OCI-LY7 (cell line): ENCODE results near the gene TMC5. TPM values are rescaled to one million over a fixed set of nuclear protein-coding genes. Genes with fewer than 3 reads are reported as not detected.

Source experiments
- BruUV-seq: library from RNA; stranded (reverse); fragments of 400-500 nt; replicated peaks from 2 replicates; lab custom pipeline; 2021; lab: Mats Ljungman, UMichigan
- CTCF ChIA-PET: fragments of 300-600 bp; sonication (Branson Sonifier 250); formaldehyde crosslinking; loops from one replicate; lab custom pipeline; 2022; ENCODE audit warnings: antibody characterized with exemption; ENCODE audit not compliant: unreplicated experiment; lab: Charles Lee
- POLR2A ChIA-PET: fragments of 300-600 bp; sonication (Branson Sonifier 250); formaldehyde crosslinking; loops from one replicate; lab custom pipeline; 2022; ENCODE audit warnings: antibody characterized with exemption; lab: Charles Lee
- DNase-seq: peaks from one replicate; pipeline ENCODE4 v3.0.0-alpha.2; 2015; ENCODE audit warnings: low spot score
- H2AFZ ChIP-seq: fragments of 200-600 bp; sonication (generic), shearing (Covaris generic); 2 replicates; pipeline ENCODE4 v1.6.1; 2014; ENCODE audit warnings: mild to moderate bottlenecking, antibody characterized with exemption, low read length, moderate library complexity
- H3K27ac ChIP-seq: fragments of 200-600 bp; sonication (generic); 2 replicates; pipeline ENCODE4 v1.5.1; 2014; ENCODE audit warnings: mixed run types, low read depth, mild to moderate bottlenecking, moderate library complexity, low read length, inconsistent platforms; ENCODE audit not compliant: poor library complexity, severe bottlenecking
- H3K36me3 ChIP-seq: fragments of 200-600 bp; sonication (generic); 2 replicates; pipeline ENCODE4 v1.6.1; 2014; ENCODE audit warnings: mild to moderate bottlenecking, antibody characterized with exemption, low read length, moderate library complexity, mixed read lengths; ENCODE audit not compliant: insufficient read depth
- H3K4me1 ChIP-seq: fragments of 200-600 bp; sonication (generic); 2 replicates; pipeline ENCODE4 v1.5.1; 2014; ENCODE audit warnings: mild to moderate bottlenecking, low read length; ENCODE audit not compliant: insufficient read depth, poor library complexity, severe bottlenecking
- H3K4me2 ChIP-seq: fragments of 200-600 bp; sonication (generic); 2 replicates; pipeline ENCODE4 v1.6.1; 2014; ENCODE audit warnings: mild to moderate bottlenecking, low read length
- H3K4me3 ChIP-seq: fragments of 200-600 bp; sonication (generic); 2 replicates; pipeline ENCODE4 v1.5.1; 2014; ENCODE audit warnings: mild to moderate bottlenecking, low read depth, low read length; ENCODE audit not compliant: poor library complexity, severe bottlenecking
- H3K79me2 ChIP-seq: fragments of 200-600 bp; sonication (generic); 2 replicates; pipeline ENCODE4 v1.6.1; 2016; ENCODE audit warnings: low read depth, mild to moderate bottlenecking, low read length, moderate library complexity, mixed read lengths; ENCODE audit not compliant: insufficient read depth
- H3K9me2 ChIP-seq: fragments of 200-600 bp; sonication (generic); 2 replicates; pipeline ENCODE4 v1.6.1; 2016; ENCODE audit warnings: mild to moderate bottlenecking, low read length, mixed read lengths; ENCODE audit not compliant: insufficient read depth
- H3K9me3 ChIP-seq: fragments of 200-600 bp; sonication (generic); 2 replicates; pipeline ENCODE4 v1.6.1; 2014; ENCODE audit warnings: mild to moderate bottlenecking, mixed run types, low read length, mixed read lengths
- H4K20me1 ChIP-seq: fragments of 200-600 bp; sonication (generic); 2 replicates; pipeline ENCODE4 v1.6.1; 2014; ENCODE audit warnings: mild to moderate bottlenecking, antibody characterized with exemption, low read length, moderate library complexity, mixed read lengths; ENCODE audit not compliant: insufficient read depth
- EZH2phosphoT487 ChIP-seq: fragments of 200-600 bp; sonication (generic); IDR thresholded peaks from 2 replicates; pipeline ENCODE4 v1.6.1; 2018; ENCODE audit warnings: low read depth, borderline replicate concordance, mild to moderate bottlenecking, mixed run types, antibody characterized with exemption, low read length, moderate library complexity, mixed read lengths
- intact Hi-C: fragments of 100-400 bp; cut with micrococcal nuclease; formaldehyde crosslinking; loops from one replicate; pipeline ENCODE4 v1.10.0; 2022; ENCODE audit not compliant: unreplicated experiment
- total RNA-seq, 2 experiments: library from RNA; depleted of rRNA in 1 of 2; stranded (reverse); fragments of >200 nt in 1 of 2; shearing (Covaris generic) in 1 of 2; gene quantifications; 2 replicates each; pipeline ENCODE4 v1.2.3, GENCODE V29; 2014 to 2022
- TF ChIP-seq, protein P1 (sequence below): fragments of 200-600 bp; sonication (generic); conservative IDR thresholded peaks from 2 replicates; pipeline ENCODE4 v1.5.1; 2014; ENCODE audit warnings: mild to moderate bottlenecking, antibody characterized with exemption, low read length, moderate library complexity, mixed read lengths

TMC5 gene
- total RNA-seq, 2 experiments from 2014 or later: not detected

DNA sequence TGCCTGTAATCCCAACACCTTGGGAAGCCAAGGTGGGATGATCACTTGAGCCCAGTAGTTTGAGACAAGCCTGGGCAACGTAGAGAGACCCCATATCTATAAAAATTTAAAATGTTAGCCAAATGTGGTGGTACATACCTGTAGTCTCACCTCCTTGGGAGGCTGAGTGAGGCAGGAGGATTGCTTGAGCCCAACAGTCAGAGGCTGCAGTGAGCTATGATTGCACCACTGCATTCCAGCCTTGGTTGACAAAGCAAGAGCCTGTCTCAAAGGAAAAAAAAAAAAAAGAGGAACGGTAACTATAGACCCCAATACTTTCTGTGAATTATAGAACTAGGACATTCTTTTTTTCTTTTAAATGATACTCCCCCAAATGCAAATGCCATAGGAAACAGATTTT is 1.8 kb upstream of the TMC5 start:
- H3K79me2 ChIP-seq: no peaks in the 10 kb centered on the region
- H3K9me3 ChIP-seq: no peaks in the 10 kb centered on the region
- no peak for DNase-seq
- no TSS peak for BruUV-seq
- no peaks in the 10 kb centered on the region for H3K36me3 ChIP-seq
- no peaks in the 10 kb centered on the region for H4K20me1 ChIP-seq
- CTCF ChIA-PET: no interaction called here
- no peaks in the 10 kb centered on the region for H3K4me1 ChIP-seq
- no peak overlapping the region for H2AFZ ChIP-seq
- H3K9me2 ChIP-seq: no peaks in the 10 kb centered on the region
- no peak overlapping the region for H3K4me3 ChIP-seq
- no peak for TF ChIP-seq EZH2phosphoT487
- no peak overlapping the region for H3K27ac ChIP-seq
- H3K4me2 ChIP-seq: no peak overlapping the region
- POLR2A ChIA-PET: no interaction called here
- intact Hi-C loops: no loop called here

DNA sequence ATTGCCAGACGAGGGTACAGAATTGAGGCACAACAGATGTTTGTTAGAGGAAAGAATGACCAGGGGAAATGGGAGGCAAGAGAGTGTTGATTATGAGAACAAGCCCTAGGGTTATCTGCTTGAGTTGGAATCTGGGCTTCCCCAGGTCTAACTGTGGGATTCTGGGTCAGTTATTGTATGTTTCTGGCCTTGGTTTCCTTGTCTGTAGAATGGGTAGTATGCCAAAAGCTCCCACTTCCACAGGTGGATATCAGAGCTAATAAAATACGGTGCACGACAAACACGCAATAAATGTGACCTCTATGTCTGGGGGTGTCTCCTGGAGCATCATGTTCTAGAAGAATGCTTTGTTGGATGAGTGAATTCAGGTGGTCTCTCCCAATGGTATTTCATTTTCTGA is 517 bp downstream of the TMC5 start:
- TF ChIP-seq, protein P1, sequence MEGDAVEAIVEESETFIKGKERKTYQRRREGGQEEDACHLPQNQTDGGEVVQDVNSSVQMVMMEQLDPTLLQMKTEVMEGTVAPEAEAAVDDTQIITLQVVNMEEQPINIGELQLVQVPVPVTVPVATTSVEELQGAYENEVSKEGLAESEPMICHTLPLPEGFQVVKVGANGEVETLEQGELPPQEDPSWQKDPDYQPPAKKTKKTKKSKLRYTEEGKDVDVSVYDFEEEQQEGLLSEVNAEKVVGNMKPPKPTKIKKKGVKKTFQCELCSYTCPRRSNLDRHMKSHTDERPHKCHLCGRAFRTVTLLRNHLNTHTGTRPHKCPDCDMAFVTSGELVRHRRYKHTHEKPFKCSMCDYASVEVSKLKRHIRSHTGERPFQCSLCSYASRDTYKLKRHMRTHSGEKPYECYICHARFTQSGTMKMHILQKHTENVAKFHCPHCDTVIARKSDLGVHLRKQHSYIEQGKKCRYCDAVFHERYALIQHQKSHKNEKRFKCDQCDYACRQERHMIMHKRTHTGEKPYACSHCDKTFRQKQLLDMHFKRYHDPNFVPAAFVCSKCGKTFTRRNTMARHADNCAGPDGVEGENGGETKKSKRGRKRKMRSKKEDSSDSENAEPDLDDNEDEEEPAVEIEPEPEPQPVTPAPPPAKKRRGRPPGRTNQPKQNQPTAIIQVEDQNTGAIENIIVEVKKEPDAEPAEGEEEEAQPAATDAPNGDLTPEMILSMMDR: no peak
- no peak for TF ChIP-seq EZH2phosphoT487
- intact Hi-C loops: no loop called here
- no TSS peak for BruUV-seq
- POLR2A ChIA-PET: interaction anchor here (0.8 to 1.4 kb wide), 2 partner anchors 9 to 239 kb away, joined by 4 to 10 read pairs; no protein-coding TSS in a partner anchor
- Histone ChIP-seq H3K36me3 (no peaks in the 10 kb centered on the region), H3K4me2 (no peak overlapping the region), H3K9me2 (no peaks in the 10 kb centered on the region), H2AFZ (no peak overlapping the region), H3K27ac (no peak overlapping the region), H3K4me1 (no peaks in the 10 kb centered on the region), H3K4me3 (no peak overlapping the region), H3K79me2 (no peaks in the 10 kb centered on the region), H3K9me3 (no peaks in the 10 kb centered on the region), H4K20me1 (no peaks in the 10 kb centered on the region)
- CTCF ChIA-PET: no interaction called here
- no peak for DNase-seq

DNA sequence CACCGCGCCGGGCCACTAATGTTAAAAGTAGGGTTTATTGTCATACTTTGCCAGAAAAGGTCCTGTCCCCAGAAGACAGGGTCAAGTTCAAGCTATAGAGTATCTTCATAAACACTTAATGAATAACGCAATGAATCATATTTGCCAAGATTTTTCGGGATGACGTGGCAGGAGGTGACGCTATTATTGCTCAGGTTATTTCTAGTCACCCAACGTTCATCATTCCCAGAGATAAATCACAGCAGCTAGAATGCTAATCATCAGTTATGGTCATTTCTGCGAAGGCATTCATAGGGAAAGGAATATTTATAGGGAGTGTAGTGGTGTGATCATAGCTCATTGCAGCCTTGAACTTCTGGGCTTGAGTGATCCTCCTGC is 2.0 kb downstream of the TMC5 start:
- no peaks in the 10 kb centered on the region for H3K9me3 ChIP-seq
- no peak overlapping the region for H3K4me2 ChIP-seq
- H3K36me3 ChIP-seq: no peaks in the 10 kb centered on the region
- intact Hi-C loops: no loop called here
- no peaks in the 10 kb centered on the region for H3K4me1 ChIP-seq
- H3K79me2 ChIP-seq: no peaks in the 10 kb centered on the region
- H2AFZ ChIP-seq: no peak overlapping the region
- POLR2A ChIA-PET: interaction anchor here (0.5 to 1.2 kb wide), 4 partner anchors 8 to 222 kb away, joined by 3 read pairs; no protein-coding TSS in a partner anchor
- no peaks in the 10 kb centered on the region for H4K20me1 ChIP-seq
- CTCF ChIA-PET: no interaction called here
- no peak overlapping the region for H3K27ac ChIP-seq
- no peak for DNase-seq
- BruUV-seq: no TSS peak
- TF ChIP-seq, protein P1: no peak
- no peak for TF ChIP-seq EZH2phosphoT487
- no peak overlapping the region for H3K4me3 ChIP-seq
- H3K9me2 ChIP-seq: no peaks in the 10 kb centered on the region
